Left ventricle myocardium inferior (tissue), 1 donor: Measurements from ENCODE around the gene RPS6KA6. TPM values are rescaled to one million over a fixed set of nuclear protein-coding genes. Genes with fewer than 3 reads are reported as not detected.
A peak's percentile ranks its signal among the peaks of the same experiment; 100 is the strongest.

Source experiments
- DNase-seq: peaks from one replicate; pipeline ENCODE4 v3.0.0-alpha.2; 2020
- H3K27ac ChIP-seq: fragments of 200-600 bp; replicated peaks from 2 replicates; pipeline ENCODE4 v1.8.0; 2021
- H3K27me3 ChIP-seq: fragments of 200-600 bp; 2 replicates; pipeline ENCODE4 v1.8.0; 2021; ENCODE audit warnings: low read depth
- H3K36me3 ChIP-seq: fragments of 200-600 bp; 2 replicates; pipeline ENCODE4 v1.8.0; 2021
- H3K4me1 ChIP-seq: fragments of 200-600 bp; 2 replicates; pipeline ENCODE4 v1.8.0; 2021
- H3K4me3 ChIP-seq: fragments of 200-600 bp; 2 replicates; pipeline ENCODE4 v1.8.0; 2021; ENCODE audit warnings: mild to moderate bottlenecking, moderate library complexity
- H3K9me3 ChIP-seq: fragments of 200-600 bp; replicated peaks from 2 replicates; pipeline ENCODE4 v1.8.0; 2021
- intact Hi-C: fragments of 100-400 bp; cut with micrococcal nuclease; formaldehyde crosslinking; loops from one replicate; pipeline ENCODE4 v1.11.0; 2022
- long read RNA-seq: library from polyadenylated mRNA; unstranded; transcript quantifications from one replicate; pipeline ENCODE4 v2.0.0, GENCODE V29; 2021
- total RNA-seq: library from RNA; stranded (reverse); fragmentation: NEBNext Ultra II Directional; extraction: Animal tissue kit (Norgen Biotek cat#: 25700); gene quantifications from one replicate; pipeline ENCODE4 v1.2.1, GENCODE V29; 2021
- TF ChIP-seq, protein P1 (sequence below): fragments of 200-600 bp; IDR thresholded peaks from 2 replicates; pipeline ENCODE4 v1.8.0; 2021; ENCODE audit warnings: antibody characterized with exemption, mild to moderate bottlenecking, borderline replicate concordance
- donor health status: DM: no; HTN: yes; CAD: no; lungs with severe emphysema.

RPS6KA6 gene
- total RNA-seq, result 0.41 TPM
- long read RNA-seq, partial matches to known transcripts, result 0 of 2 reads
- long read RNA-seq, other reads (novel, unspliced or antisense), result 2 of 2 reads

GRCh38 chrX:84187533-84188319, at the start of gene RPS6KA6:
RPS6KA6 (minus strand) TSS chrX:84188199; CDS start chrX:84187899, 300 bp downstream.
- Histone ChIP-seq H3K9me3 (no peaks in the 10 kb centered on the region), H3K27me3 (peaks cover 30% of the 10 kb centered on the region), H3K27ac (no peak within 1 kb of the TSS), H3K4me1 (peaks cover 4% of the 10 kb centered on the region), H3K36me3 (no peaks in the 10 kb centered on the region), H3K4me3 (peak within 1 kb of the TSS; percentile 65)
- intact Hi-C loops, result no loop called here
- peak; percentile 14 for DNase-seq
- TF ChIP-seq, protein P1, sequence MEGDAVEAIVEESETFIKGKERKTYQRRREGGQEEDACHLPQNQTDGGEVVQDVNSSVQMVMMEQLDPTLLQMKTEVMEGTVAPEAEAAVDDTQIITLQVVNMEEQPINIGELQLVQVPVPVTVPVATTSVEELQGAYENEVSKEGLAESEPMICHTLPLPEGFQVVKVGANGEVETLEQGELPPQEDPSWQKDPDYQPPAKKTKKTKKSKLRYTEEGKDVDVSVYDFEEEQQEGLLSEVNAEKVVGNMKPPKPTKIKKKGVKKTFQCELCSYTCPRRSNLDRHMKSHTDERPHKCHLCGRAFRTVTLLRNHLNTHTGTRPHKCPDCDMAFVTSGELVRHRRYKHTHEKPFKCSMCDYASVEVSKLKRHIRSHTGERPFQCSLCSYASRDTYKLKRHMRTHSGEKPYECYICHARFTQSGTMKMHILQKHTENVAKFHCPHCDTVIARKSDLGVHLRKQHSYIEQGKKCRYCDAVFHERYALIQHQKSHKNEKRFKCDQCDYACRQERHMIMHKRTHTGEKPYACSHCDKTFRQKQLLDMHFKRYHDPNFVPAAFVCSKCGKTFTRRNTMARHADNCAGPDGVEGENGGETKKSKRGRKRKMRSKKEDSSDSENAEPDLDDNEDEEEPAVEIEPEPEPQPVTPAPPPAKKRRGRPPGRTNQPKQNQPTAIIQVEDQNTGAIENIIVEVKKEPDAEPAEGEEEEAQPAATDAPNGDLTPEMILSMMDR, result no peak

GRCh38 chrX:84224741-84225140, 36.7 kb upstream of the RPS6KA6 start:
- no peaks in the 10 kb centered on the region for H3K36me3 ChIP-seq
- no peak overlapping the region for H3K27ac ChIP-seq
- no peak for DNase-seq
- H3K27me3 ChIP-seq, result no peaks in the 10 kb centered on the region
- intact Hi-C loops, result no loop called here
- H3K9me3 ChIP-seq, result no peaks in the 10 kb centered on the region
- TF ChIP-seq, protein P1, result no peak
- no peak overlapping the region for H3K4me3 ChIP-seq
- H3K4me1 ChIP-seq, result no peaks in the 10 kb centered on the region

DNA sequence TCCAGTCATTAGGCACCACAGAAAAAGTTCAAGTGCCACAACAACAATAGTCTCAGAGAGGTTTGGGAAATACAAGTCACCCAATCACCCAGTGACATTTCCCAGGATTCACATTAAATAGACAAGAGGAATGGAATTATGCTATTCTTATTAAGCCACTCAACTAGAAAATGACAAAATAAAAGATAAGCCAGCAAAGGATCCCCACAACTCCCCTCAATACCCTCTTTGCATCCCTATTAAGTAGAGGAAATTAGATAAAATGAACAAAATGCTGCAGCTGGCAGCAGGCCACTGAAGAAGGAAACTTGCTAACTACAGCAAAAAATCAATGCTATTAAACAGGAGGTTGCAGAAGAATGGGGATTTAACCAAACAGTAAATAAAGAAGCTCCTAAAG, 35.3 kb upstream of the RPS6KA6 start:
- H3K27me3 ChIP-seq, result no peaks in the 10 kb centered on the region
- no peak overlapping the region for H3K4me3 ChIP-seq
- DNase-seq, result no peak
- H3K9me3 ChIP-seq, result no peaks in the 10 kb centered on the region
- no peaks in the 10 kb centered on the region for H3K36me3 ChIP-seq
- intact Hi-C loops, result no loop called here
- no peaks in the 10 kb centered on the region for H3K4me1 ChIP-seq
- no peak overlapping the region for H3K27ac ChIP-seq
- TF ChIP-seq, protein P1, result no peak

- no peaks in the 10 kb centered on the region for H3K4me1 ChIP-seq
- H3K27me3 ChIP-seq, result no peaks in the 10 kb centered on the region
- no peaks in the 10 kb centered on the region for H3K9me3 ChIP-seq
- no peak overlapping the region for H3K4me3 ChIP-seq
- no peak overlapping the region for H3K27ac ChIP-seq
- H3K36me3 ChIP-seq, result no peaks in the 10 kb centered on the region
- intact Hi-C loops, result no loop called here
- DNase-seq, result no peak
- TF ChIP-seq, protein P1, result no peak
Observed at GRCh38 chrX:84221181-84221580, 33.2 kb upstream of the RPS6KA6 start.

DNA sequence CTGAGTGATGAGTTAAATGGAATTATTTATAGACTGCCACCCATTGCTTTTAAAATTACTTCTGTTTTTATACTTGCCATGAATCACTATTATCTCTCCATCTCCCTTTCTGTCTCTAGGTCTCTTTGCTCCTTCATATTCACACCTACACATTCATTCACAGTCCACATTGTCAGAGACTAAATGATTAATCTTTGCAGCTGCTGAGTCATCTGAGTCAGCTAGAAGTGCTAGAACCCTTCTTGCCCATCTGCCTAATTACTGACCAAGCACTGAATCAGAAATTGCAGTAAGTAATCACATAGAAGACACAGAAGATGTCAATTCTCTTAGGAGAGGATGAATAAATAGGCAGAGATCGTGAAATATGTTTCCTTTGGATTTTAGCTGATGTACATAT, 31.6 kb upstream of the RPS6KA6 start:
- H3K27ac ChIP-seq, result no peak overlapping the region
- DNase-seq, result no peak
- no peaks in the 10 kb centered on the region for H3K36me3 ChIP-seq
- no peak overlapping the region for H3K4me3 ChIP-seq
- H3K27me3 ChIP-seq, result no peaks in the 10 kb centered on the region
- H3K9me3 ChIP-seq, result no peaks in the 10 kb centered on the region
- TF ChIP-seq, protein P1, result no peak
- intact Hi-C loops, result no loop called here
- no peaks in the 10 kb centered on the region for H3K4me1 ChIP-seq
